ENCODE data around the gene MED15. TPM values are rescaled to one million over a fixed set of nuclear protein-coding genes. Genes with fewer than 3 reads are reported as not detected.
"Not testable (repeated sequence)": the region's sequence is repeated elsewhere in the genome, so short reads cannot be mapped to it uniquely, and the experiment has no call there.

Gene MED15
- total RNA-seq, 1 donor from 2014 or later = 104 TPM

DNA sequence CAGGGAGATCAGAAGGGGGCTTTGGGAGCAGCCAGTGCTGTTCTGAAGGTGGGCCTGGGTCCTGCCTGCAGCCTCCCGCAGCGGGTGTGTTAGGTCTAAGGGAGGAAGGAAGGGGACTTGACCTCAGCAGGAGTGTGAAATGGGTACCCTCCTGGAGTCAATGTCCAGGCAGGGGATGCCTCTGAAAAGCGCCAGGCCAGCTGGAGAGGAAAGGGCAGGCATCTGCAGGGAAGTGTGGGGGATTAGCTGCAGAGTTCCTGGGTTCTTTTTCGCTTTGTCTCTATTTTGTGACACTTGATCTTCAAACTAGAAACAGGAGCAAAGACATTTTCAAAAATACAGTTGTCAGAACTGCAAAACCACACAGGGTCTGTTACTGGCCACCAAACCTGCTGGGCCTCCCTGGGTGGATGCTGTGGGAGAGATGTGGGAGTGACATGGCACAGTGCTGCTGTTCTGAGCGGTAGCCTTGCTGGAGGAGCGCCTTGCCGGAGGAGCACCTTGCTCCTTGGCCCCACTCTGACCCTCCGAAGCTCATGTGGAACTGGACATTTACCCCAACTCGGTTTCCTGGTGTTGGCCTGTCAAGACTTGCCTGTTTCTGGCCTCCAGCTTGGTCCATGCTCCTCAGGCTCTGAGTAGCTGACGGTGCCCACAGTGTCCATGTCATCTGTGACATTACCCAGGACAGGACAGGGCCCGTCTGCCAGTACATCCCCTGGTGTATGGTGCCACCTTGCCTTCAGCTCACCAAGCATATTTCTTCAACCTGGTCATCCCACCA is 25.9 kb downstream of the MED15 start:
- peaks cover 53% of the 10 kb centered on the region for H3K4me1 Mint-ChIP-seq (ENCODE audit: unreplicated experiment)
- no peak overlapping the region for H3K4me3 Mint-ChIP-seq (ENCODE audit: unreplicated experiment)
- no peak for DNase-seq (ENCODE audit: extremely low spot score, unreplicated experiment)
- H3K9me3 Mint-ChIP-seq (ENCODE audit: unreplicated experiment) = no peaks in the 10 kb centered on the region
- peak overlapping the region; percentile 97 for H3K27ac Mint-ChIP-seq (ENCODE audit: unreplicated experiment)
- H3K27me3 Mint-ChIP-seq (ENCODE audit: unreplicated experiment) = no peaks in the 10 kb centered on the region
- TF ChIP-seq, protein P1, sequence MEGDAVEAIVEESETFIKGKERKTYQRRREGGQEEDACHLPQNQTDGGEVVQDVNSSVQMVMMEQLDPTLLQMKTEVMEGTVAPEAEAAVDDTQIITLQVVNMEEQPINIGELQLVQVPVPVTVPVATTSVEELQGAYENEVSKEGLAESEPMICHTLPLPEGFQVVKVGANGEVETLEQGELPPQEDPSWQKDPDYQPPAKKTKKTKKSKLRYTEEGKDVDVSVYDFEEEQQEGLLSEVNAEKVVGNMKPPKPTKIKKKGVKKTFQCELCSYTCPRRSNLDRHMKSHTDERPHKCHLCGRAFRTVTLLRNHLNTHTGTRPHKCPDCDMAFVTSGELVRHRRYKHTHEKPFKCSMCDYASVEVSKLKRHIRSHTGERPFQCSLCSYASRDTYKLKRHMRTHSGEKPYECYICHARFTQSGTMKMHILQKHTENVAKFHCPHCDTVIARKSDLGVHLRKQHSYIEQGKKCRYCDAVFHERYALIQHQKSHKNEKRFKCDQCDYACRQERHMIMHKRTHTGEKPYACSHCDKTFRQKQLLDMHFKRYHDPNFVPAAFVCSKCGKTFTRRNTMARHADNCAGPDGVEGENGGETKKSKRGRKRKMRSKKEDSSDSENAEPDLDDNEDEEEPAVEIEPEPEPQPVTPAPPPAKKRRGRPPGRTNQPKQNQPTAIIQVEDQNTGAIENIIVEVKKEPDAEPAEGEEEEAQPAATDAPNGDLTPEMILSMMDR (IDR thresholded peaks at IDR 0.05) = no peak
- H3K36me3 Mint-ChIP-seq (ENCODE audit: unreplicated experiment) = peaks cover 4% of the 10 kb centered on the region

DNA sequence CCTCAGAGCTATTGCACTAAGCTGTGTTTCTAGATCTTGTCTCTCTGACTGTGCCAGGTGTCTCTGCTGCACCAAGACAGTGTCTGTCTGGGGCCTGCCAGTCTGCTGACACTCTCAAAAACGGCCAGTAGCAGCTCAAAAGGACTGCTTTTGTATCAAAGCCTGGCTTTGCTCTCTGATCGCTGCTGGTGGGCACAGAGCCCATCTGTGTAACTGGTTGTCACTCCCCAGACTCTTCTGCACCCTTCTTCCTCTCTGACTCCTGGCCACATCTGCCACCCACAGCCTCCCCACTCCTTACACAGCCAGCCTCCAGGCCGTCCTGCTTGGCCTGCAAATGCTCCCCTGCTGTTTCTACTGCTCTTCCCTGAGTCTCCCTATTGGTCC is 26.5 kb downstream of the MED15 start:
- H3K4me1 Mint-ChIP-seq (ENCODE audit: unreplicated experiment) = peaks cover 53% of the 10 kb centered on the region
- H3K9me3 Mint-ChIP-seq (ENCODE audit: unreplicated experiment) = no peaks in the 10 kb centered on the region
- H3K27ac Mint-ChIP-seq (ENCODE audit: unreplicated experiment) = peak overlapping the region; percentile 97
- DNase-seq (ENCODE audit: extremely low spot score, unreplicated experiment) = no peak
- peaks cover 4% of the 10 kb centered on the region for H3K36me3 Mint-ChIP-seq (ENCODE audit: unreplicated experiment)
- TF ChIP-seq, protein P1 (IDR thresholded peaks at IDR 0.05) = no peak
- H3K4me3 Mint-ChIP-seq (ENCODE audit: unreplicated experiment) = no peak overlapping the region
- H3K27me3 Mint-ChIP-seq (ENCODE audit: unreplicated experiment) = no peaks in the 10 kb centered on the region

DNA sequence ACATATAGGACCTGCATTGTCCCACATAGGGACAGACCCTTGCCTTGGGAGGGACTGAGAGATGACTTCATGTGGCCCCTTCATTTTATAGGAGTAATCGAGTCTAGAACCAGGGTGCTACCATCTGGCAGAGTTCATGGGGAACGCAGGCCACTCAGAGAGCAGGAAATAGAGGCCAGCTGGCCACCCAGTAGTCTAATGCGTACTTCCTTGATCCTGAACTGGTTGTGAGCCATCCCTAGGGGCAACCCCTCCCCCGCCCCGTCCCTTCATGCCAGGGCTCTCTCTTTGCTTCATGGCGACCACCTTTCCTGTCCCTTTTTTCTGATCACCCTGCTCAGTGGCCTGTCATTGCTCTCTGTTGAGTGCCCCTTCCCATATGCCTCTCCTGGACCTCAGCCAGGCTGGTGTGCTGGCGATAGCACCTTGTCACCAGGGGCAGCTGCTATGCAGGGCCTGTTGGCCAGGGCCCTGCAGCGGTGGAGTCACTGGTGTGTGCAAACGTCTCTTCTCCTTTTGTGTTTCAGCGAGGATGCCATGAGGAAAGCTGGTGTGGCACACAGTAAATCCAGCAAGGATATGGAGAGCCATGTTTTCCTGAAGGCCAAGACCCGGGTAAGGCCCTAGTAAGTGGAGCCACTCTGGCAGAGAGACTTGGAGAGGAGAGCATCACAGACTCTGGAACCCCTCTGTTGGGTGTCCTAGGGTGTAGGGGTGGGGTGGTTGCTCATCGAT is 29.3 kb downstream of the MED15 start:
- Mint-ChIP-seq H3K9me3 (ENCODE audit: unreplicated experiment) (no peaks in the 10 kb centered on the region), H3K27me3 (ENCODE audit: unreplicated experiment) (no peaks in the 10 kb centered on the region), H3K4me3 (ENCODE audit: unreplicated experiment) (no peak overlapping the region), H3K27ac (ENCODE audit: unreplicated experiment) (peak overlapping the region; percentile 47), H3K4me1 (ENCODE audit: unreplicated experiment) (peaks cover 34% of the 10 kb centered on the region), H3K36me3 (ENCODE audit: unreplicated experiment) (peaks cover 20% of the 10 kb centered on the region)
- no peak for DNase-seq (ENCODE audit: extremely low spot score, unreplicated experiment)
- TF ChIP-seq, protein P1 (IDR thresholded peaks at IDR 0.05) = no peak

DNA sequence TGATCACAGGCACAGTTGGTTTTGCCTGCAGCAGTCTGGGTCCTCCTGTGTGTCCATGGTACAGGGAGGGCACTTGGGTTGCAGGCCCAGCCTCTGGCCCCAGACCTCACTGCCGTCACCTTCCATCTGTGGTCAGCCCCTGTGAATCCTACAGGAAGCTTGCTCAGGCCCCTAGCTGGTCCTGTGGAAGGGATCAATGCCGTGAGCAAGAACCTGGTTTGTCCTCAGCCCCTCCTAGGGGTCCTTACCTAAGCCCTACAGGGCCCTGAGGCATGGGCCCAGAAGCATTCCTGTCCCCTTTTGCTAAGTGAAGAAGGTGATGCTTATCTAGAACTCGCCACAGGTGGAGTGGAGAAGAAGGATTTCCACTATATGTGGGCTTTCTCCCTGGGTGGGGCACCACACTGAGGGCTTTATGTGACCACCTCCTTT is 29.9 kb downstream of the MED15 start:
- peaks cover 25% of the 10 kb centered on the region for H3K36me3 Mint-ChIP-seq (ENCODE audit: unreplicated experiment)
- no peaks in the 10 kb centered on the region for H3K9me3 Mint-ChIP-seq (ENCODE audit: unreplicated experiment)
- TF ChIP-seq, protein P1 (IDR thresholded peaks at IDR 0.05) = no peak
- H3K27me3 Mint-ChIP-seq (ENCODE audit: unreplicated experiment) = no peaks in the 10 kb centered on the region
- DNase-seq (ENCODE audit: extremely low spot score, unreplicated experiment) = no peak
- H3K27ac Mint-ChIP-seq (ENCODE audit: unreplicated experiment) = no peak overlapping the region
- peaks cover 28% of the 10 kb centered on the region for H3K4me1 Mint-ChIP-seq (ENCODE audit: unreplicated experiment)
- no peak overlapping the region for H3K4me3 Mint-ChIP-seq (ENCODE audit: unreplicated experiment)

DNA sequence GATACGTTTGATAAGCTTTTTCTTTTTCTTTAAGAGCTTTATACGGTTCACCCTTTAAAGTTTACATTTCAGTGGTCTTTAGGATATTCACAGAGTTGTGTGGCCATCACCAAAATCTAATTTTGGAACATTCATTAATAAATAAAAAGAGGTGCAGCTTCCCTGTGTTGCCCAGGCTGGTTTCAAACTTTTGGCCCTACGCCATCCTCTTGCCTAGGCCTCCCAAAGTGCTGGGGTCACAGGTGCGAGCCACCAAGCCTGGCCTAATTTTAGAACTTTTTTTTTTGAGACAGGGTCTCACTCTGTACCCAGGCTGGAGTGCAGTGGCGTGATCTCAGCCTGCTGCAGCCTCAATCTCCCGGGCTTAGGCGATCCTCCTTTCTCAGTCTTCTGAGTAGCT is 30.6 kb downstream of the MED15 start:
- Mint-ChIP-seq H3K27me3 (ENCODE audit: unreplicated experiment) (no peaks in the 10 kb centered on the region), H3K27ac (ENCODE audit: unreplicated experiment) (no peak overlapping the region), H3K9me3 (ENCODE audit: unreplicated experiment) (no peaks in the 10 kb centered on the region), H3K4me1 (ENCODE audit: unreplicated experiment) (peaks cover 25% of the 10 kb centered on the region), H3K4me3 (ENCODE audit: unreplicated experiment) (no peak overlapping the region), H3K36me3 (ENCODE audit: unreplicated experiment) (peaks cover 31% of the 10 kb centered on the region)
- DNase-seq (ENCODE audit: extremely low spot score, unreplicated experiment) = no peak
- TF ChIP-seq, protein P1 (IDR thresholded peaks at IDR 0.05) = no peak

DNA sequence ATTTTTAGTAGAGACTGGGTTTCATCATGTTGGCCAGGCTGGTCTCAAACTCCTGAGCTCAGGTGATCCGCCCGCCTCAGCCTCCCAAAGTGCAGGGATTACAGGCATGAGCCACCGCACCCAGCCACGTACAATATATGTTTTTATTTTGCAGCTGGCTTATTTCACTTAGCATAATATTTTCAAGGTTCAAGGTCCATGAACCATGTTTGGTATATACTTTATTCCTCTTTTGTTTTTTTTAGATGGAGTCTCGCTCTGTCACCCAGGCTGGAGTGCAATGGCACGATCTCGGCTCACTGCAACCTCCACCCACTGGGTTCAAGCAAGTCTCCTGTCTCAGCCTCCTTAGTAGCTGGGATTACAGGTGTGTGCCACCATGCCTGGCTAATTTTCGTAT is 31.5 kb downstream of the MED15 start:
- DNase-seq (ENCODE audit: extremely low spot score, unreplicated experiment); H3K27me3 Mint-ChIP-seq (ENCODE audit: unreplicated experiment); H3K9me3 Mint-ChIP-seq (ENCODE audit: unreplicated experiment); H3K27ac Mint-ChIP-seq (ENCODE audit: unreplicated experiment); H3K4me3 Mint-ChIP-seq (ENCODE audit: unreplicated experiment): not testable (repeated sequence)
- H3K36me3 Mint-ChIP-seq (ENCODE audit: unreplicated experiment) = peaks cover 33% of the 10 kb centered on the region
- H3K4me1 Mint-ChIP-seq (ENCODE audit: unreplicated experiment) = peaks cover 16% of the 10 kb centered on the region

All from osteocyte (in vitro differentiated cells).